ENCODE measurements around the gene TSKU. TPM values are rescaled to one million over a fixed set of nuclear protein-coding genes. Genes with fewer than 3 reads are reported as not detected.

TSKU gene
- total RNA-seq, 1 donor from 2014 or later, result 27.5 TPM

DNA sequence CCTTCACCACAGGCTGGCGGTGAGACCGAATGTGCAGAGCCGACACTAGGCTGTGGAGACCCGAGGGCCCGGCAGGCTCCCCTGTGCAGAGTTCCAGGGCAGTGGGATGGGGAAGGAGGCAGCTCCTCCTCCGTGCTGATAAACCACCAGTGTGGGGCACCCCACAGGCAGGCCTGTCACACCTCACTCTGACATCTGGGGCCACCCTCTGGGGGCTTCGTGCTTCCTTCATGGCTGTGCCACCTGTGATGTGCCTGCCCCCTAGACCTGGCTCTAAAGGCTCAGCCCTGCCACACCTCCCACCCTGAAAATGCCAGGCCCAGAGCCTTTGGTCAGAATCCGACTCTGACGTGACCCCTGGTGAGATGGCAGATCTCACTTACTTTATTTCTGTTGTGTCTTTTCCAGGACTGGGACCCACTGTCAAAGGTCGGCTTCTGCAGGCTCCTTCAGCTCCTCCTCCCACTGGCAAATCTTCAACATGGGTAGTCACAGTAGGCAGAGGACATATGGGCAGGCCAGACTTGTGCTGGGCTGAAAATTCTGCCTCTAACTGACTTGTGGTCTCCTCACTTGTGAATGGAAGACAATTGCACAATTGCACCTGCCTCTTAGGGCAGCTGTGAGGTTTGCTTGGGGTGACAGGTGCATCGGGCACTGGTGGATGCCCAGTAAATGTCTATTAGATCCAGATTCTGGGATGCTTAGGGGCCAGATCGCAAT lies 46.2 kb upstream of the TSKU start:
- no peak overlapping the region for H3K4me3 Mint-ChIP-seq
- no peaks in the 10 kb centered on the region for H3K36me3 Mint-ChIP-seq (ENCODE audit: low read depth)
- H3K27ac Mint-ChIP-seq (ENCODE audit: unreplicated experiment), result no peak overlapping the region

GRCh38 chr11:76738618-76739240 lies 44.4 kb upstream of the TSKU start:
- TF ChIP-seq, protein P1, sequence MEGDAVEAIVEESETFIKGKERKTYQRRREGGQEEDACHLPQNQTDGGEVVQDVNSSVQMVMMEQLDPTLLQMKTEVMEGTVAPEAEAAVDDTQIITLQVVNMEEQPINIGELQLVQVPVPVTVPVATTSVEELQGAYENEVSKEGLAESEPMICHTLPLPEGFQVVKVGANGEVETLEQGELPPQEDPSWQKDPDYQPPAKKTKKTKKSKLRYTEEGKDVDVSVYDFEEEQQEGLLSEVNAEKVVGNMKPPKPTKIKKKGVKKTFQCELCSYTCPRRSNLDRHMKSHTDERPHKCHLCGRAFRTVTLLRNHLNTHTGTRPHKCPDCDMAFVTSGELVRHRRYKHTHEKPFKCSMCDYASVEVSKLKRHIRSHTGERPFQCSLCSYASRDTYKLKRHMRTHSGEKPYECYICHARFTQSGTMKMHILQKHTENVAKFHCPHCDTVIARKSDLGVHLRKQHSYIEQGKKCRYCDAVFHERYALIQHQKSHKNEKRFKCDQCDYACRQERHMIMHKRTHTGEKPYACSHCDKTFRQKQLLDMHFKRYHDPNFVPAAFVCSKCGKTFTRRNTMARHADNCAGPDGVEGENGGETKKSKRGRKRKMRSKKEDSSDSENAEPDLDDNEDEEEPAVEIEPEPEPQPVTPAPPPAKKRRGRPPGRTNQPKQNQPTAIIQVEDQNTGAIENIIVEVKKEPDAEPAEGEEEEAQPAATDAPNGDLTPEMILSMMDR (conservative IDR thresholded peaks at IDR 0.05), result no peak
- DNase-seq (ENCODE audit: low read depth, low spot score), result no peak
- Mint-ChIP-seq H3K36me3 (ENCODE audit: low read depth) (no peaks in the 10 kb centered on the region), H3K4me3 (no peak overlapping the region), H3K27ac (ENCODE audit: unreplicated experiment) (no peak overlapping the region), H3K27me3 (ENCODE audit: low read depth) (peaks cover 2% of the 10 kb centered on the region), H3K4me1 (no peaks in the 10 kb centered on the region), H3K9me3 (no peaks in the 10 kb centered on the region)

More for the DNA sequence above, 46.2 kb upstream of the TSKU start:
- TF ChIP-seq, protein P1 (conservative IDR thresholded peaks at IDR 0.05), result no peak
- H3K9me3 Mint-ChIP-seq, result no peaks in the 10 kb centered on the region
- DNase-seq (ENCODE audit: low read depth, low spot score), result no peak
- peaks cover 2% of the 10 kb centered on the region for H3K27me3 Mint-ChIP-seq (ENCODE audit: low read depth)
- no peaks in the 10 kb centered on the region for H3K4me1 Mint-ChIP-seq

DNA sequence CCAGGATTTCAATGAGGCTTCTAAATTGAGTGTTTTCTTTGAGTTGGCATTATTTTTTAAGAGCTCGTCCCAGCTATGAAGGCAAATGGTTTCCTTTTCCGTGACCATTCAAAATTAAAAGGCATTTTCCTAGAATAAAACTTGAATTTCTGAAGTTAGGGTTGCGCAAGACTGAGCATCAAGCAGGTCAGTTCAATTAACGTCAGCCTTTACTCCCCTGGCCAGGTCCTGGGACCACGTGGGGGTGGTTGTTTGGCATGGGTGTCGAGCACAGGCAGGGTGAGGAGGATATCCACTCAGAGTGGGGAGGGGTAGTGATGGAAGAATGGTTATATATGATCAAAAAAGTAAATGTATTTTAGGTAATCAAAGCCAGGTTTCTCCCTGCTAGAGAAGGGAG lies 43.4 kb upstream of the TSKU start:
- Mint-ChIP-seq H3K4me1 (no peaks in the 10 kb centered on the region), H3K27ac (ENCODE audit: unreplicated experiment) (no peak overlapping the region), H3K9me3 (no peaks in the 10 kb centered on the region), H3K36me3 (ENCODE audit: low read depth) (no peaks in the 10 kb centered on the region), H3K27me3 (ENCODE audit: low read depth) (peaks cover 2% of the 10 kb centered on the region), H3K4me3 (no peak overlapping the region)
- TF ChIP-seq, protein P1 (conservative IDR thresholded peaks at IDR 0.05), result no peak
- DNase-seq (ENCODE audit: low read depth, low spot score), result no peak

DNA sequence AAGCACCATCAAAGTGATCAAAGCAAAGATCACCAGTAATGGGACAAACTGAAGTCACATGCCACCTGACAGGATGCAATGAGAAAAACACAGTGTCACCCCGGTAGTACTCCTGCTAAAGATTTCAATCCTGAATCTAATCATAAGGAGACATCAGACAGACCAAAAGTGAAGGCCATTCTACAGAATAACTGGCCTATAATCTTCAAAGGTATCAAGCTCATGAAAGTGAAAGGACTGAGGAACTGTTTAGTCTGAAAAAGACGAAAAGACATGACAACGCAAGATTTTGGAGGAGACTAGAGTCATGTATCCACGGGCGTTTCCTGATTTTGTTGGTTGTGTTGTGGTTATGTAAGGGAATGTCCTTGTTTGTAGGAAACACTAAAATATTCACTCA lies 42.4 kb upstream of the TSKU start:
- no peak overlapping the region for H3K27ac Mint-ChIP-seq (ENCODE audit: unreplicated experiment)

DNA sequence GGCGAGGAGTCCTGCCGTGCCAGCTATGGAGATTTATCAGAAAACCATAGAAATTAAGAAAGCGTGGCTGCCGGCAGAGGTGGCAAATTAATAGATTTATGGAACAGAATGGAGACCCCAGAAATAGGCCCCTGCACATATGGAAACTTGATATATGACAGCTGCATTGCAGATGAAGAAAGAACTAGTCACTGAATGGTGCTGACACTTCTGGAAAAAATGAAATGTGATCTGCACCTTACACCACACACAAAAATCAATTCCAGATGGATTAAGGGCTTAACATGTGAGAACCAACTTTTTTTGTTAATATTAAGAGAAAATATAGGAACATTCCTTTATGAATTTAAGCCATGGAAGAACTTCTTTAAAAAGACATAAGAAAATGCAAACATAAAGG lies 40.3 kb upstream of the TSKU start:
- H3K4me1 Mint-ChIP-seq, result no peaks in the 10 kb centered on the region
- H3K27ac Mint-ChIP-seq (ENCODE audit: unreplicated experiment), result no peak overlapping the region
- no peak for DNase-seq (ENCODE audit: low read depth, low spot score)
- peaks cover 2% of the 10 kb centered on the region for H3K27me3 Mint-ChIP-seq (ENCODE audit: low read depth)
- no peaks in the 10 kb centered on the region for H3K9me3 Mint-ChIP-seq
- no peaks in the 10 kb centered on the region for H3K36me3 Mint-ChIP-seq (ENCODE audit: low read depth)
- H3K4me3 Mint-ChIP-seq, result no peak overlapping the region
- TF ChIP-seq, protein P1 (conservative IDR thresholded peaks at IDR 0.05), result no peak

More for the DNA sequence above, 42.4 kb upstream of the TSKU start:
- TF ChIP-seq, protein P1 (conservative IDR thresholded peaks at IDR 0.05), result no peak
- no peak overlapping the region for H3K4me3 Mint-ChIP-seq
- H3K9me3 Mint-ChIP-seq, result no peaks in the 10 kb centered on the region
- no peaks in the 10 kb centered on the region for H3K4me1 Mint-ChIP-seq
- H3K27me3 Mint-ChIP-seq (ENCODE audit: low read depth), result peaks cover 2% of the 10 kb centered on the region
- DNase-seq (ENCODE audit: low read depth, low spot score), result no peak
- H3K36me3 Mint-ChIP-seq (ENCODE audit: low read depth), result no peaks in the 10 kb centered on the region
